Testis (tissue), 2 donors: Measurements from ENCODE around the gene FRG2B.
"Not testable (repeated sequence)": the region's sequence is repeated elsewhere in the genome, so short reads cannot be mapped to it uniquely, and the experiment has no call there.

Source experiments
- CTCF ChIP-seq, 3 experiments: fragments of 450-650 bp in 2 of 3; fragments of 200-600 bp in 1 of 3; sonication (generic) in 1 of 3; IDR thresholded peaks; one replicate each; pipeline ENCODE4 v1.5.1; 2016 to 2019; ENCODE audit warnings: antibody characterized with exemption in 3 of 3, mild to moderate bottlenecking in 2 of 3, moderate library complexity in 1 of 3
- POLR2A ChIP-seq: fragments of 450-650 bp; IDR thresholded peaks from one replicate; pipeline ENCODE4 v1.6.1; 2017; ENCODE audit warnings: antibody characterized with exemption, mild to moderate bottlenecking, moderate library complexity

- not testable (repeated sequence) for TF ChIP-seq CTCF (IDR thresholded peaks at IDR 0.05); POLR2A
Observed at GRCh38 chr10:133577037-133577436, 49.6 kb downstream of the FRG2B start.
